K562 (cell line): Measurements from ENCODE around the gene SLC22A4. TPM values are rescaled to one million over a fixed set of nuclear protein-coding genes. Genes with fewer than 3 reads are reported as not detected.

Experiments
- BCOR ChIP-seq: fragments of 450-650 bp; IDR thresholded peaks from 2 replicates; pipeline ENCODE4 v1.6.1; 2016
- BRF1 ChIP-seq: IDR thresholded peaks from 3 replicates; pipeline ENCODE4 v1.6.1; 2011; ENCODE audit warnings: borderline replicate concordance, mild to moderate bottlenecking; ENCODE audit not compliant: insufficient read length; ENCODE audit errors: extremely low read depth
- CBX1 ChIP-seq: sonication (generic); IDR thresholded peaks from 2 replicates; pipeline ENCODE4 v1.6.1; 2016; ENCODE audit warnings: antibody characterized with exemption, low read depth, mild to moderate bottlenecking
- CREBBP ChIP-seq: IDR thresholded peaks from one replicate; pipeline ENCODE4 v1.6.1; 2012; ENCODE audit warnings: low read depth, mild to moderate bottlenecking, control low read depth, inconsistent platforms, low read length
- GABPB2 ChIP-seq: fragments of 250-450 bp; sonication (Bioruptor Pico); conservative IDR thresholded peaks from 2 replicates; pipeline ENCODE4 v1.5.1; 2021; ENCODE audit warnings: mild to moderate bottlenecking
- IRF2 ChIP-seq: sonication (generic); formaldehyde crosslinking; IDR thresholded peaks from 2 replicates; pipeline ENCODE4 v1.8.1; 2022; ENCODE audit warnings: mild to moderate bottlenecking, missing genetic modification reagents
- KDM4B ChIP-seq, 2 experiments: fragments of 450-650 bp in 1 of 2; sonication (generic) in 1 of 2; IDR thresholded peaks; 2 replicates each; pipeline ENCODE4 v1.6.1; 2016 to 2017; ENCODE audit warnings: borderline replicate concordance in 2 of 2, antibody characterized with exemption in 1 of 2, low read depth in 1 of 2, mild to moderate bottlenecking in 1 of 2
- KLF16 ChIP-seq: IDR thresholded peaks from 2 replicates; pipeline ENCODE4 v1.6.1; 2016; ENCODE audit warnings: antibody characterized with exemption
- LEF1 ChIP-seq: fragments of 450-650 bp; IDR thresholded peaks from 2 replicates; pipeline ENCODE4 v1.6.1; 2016; ENCODE audit warnings: mild to moderate bottlenecking
- MXI1 ChIP-seq: IDR thresholded peaks from 2 replicates; pipeline ENCODE4 v1.6.1; 2011; ENCODE audit warnings: low read depth, mild to moderate bottlenecking, improper control_type of control experiment, low read length
- NCOA2 ChIP-seq, 2 experiments: fragments of 450-650 bp; IDR thresholded peaks; 2 replicates each; pipeline ENCODE4 v1.6.1; 2018; ENCODE audit warnings: mild to moderate bottlenecking in 2 of 2, moderate library complexity in 1 of 2; ENCODE audit not compliant: partially characterized antibody in 2 of 2
- PHF21A ChIP-seq: fragments of 450-650 bp; IDR thresholded peaks from 2 replicates; pipeline ENCODE4 v1.6.1; 2017; ENCODE audit warnings: low read depth, borderline replicate concordance
- POLR2A ChIP-seq: fragments of 450-650 bp; conservative IDR thresholded peaks from 2 replicates; pipeline ENCODE4 v1.6.1; 2016
- POU5F1 ChIP-seq: fragments of 150-350 bp; IDR thresholded peaks from 2 replicates; pipeline ENCODE4 v1.6.1; 2014; ENCODE audit warnings: borderline replicate concordance, low read length, low read depth, mild to moderate bottlenecking; ENCODE audit not compliant: partially characterized antibody
- PRMT5 ChIP-seq: sonication (generic); formaldehyde crosslinking; IDR thresholded peaks from 2 replicates; pipeline ENCODE4 v1.5.0; 2020; ENCODE audit warnings: missing genetic modification reagents
- SIN3B ChIP-seq: fragments of 450-650 bp; IDR thresholded peaks from 2 replicates; pipeline ENCODE4 v1.6.1; 2017; ENCODE audit warnings: low read depth, mild to moderate bottlenecking, moderate library complexity
- SPI1 ChIP-seq: IDR thresholded peaks from 2 replicates; pipeline ENCODE4 v1.6.1; 2011; ENCODE audit warnings: low read depth, low read length, control low read depth, borderline replicate concordance
- TBL1XR1 ChIP-seq, 2 experiments: IDR thresholded peaks; 2 replicates each; pipeline ENCODE4 v1.6.1; 2012; ENCODE audit warnings: improper control_type of control experiment in 2 of 2, low read length in 2 of 2, mild to moderate bottlenecking in 1 of 2
- TCF7L2 ChIP-seq: fragments of 150-350 bp; IDR thresholded peaks from 2 replicates; pipeline ENCODE4 v1.6.1; 2016; ENCODE audit warnings: low read depth, mild to moderate bottlenecking, low read length, moderate library complexity
- YBX1 ChIP-seq: fragments of 450-650 bp; IDR thresholded peaks from 2 replicates; pipeline ENCODE4 v1.7.1; 2016; ENCODE audit warnings: mild to moderate bottlenecking
- ZNF184 ChIP-seq: sonication (generic); formaldehyde crosslinking; IDR thresholded peaks from 2 replicates; pipeline ENCODE4 v1.5.0; 2020; ENCODE audit warnings: missing genetic modification reagents
- ZNF253 ChIP-seq: fragments of 250-450 bp; sonication (Bioruptor Pico); conservative IDR thresholded peaks from 2 replicates; pipeline ENCODE4 v1.6.1; 2021; ENCODE audit warnings: mild to moderate bottlenecking
- ZNF274 ChIP-seq: IDR thresholded peaks from 2 replicates; pipeline ENCODE4 v1.6.1; 2011; ENCODE audit warnings: low read depth, mild to moderate bottlenecking, low read length, moderate library complexity, borderline replicate concordance
- ZNF311 ChIP-seq: fragments of 250-450 bp; sonication (Bioruptor Pico); IDR thresholded peaks from 2 replicates; pipeline ENCODE4 v1.4.0; 2020; ENCODE audit warnings: mild to moderate bottlenecking, moderate library complexity
- ZNF695 ChIP-seq: fragments of 450-650 bp; formaldehyde crosslinking; IDR thresholded peaks from 2 replicates; pipeline ENCODE4 v1.4.0; 2020; ENCODE audit warnings: mild to moderate bottlenecking, moderate library complexity
- ZNF766 ChIP-seq: fragments of 200-800 bp; sonication (Bioruptor generic); conservative IDR thresholded peaks from 2 replicates; pipeline ENCODE4 v1.6.1; 2016; ENCODE audit warnings: missing genetic modification characterization, missing compliant biosample characterization
- polyA plus RNA-seq, 8 experiments: library from polyadenylated mRNA; depleted of rRNA in 4 of 8; stranded (reverse) in 5 of 8; unstranded in 3 of 8; fragments of >200 nt; fragmentation: Nextera tagmentation in 2 of 8; fragmentation: Illumina TruSeq in 1 of 8; extraction: Ambion mirVana in 2 of 8; extraction: Trizol in 1 of 8; gene quantifications; 2 replicates each; pipeline versions ENCODE4 v1.2.1 to v1.2.3, GENCODE V29; 2011 to 2014; ENCODE audit warnings: inconsistent platforms in 1 of 8, missing spikeins in 1 of 8
- total RNA-seq, 7 experiments: library from RNA; depleted of rRNA in 6 of 7; stranded (reverse); fragments of >200 nt in 6 of 7; fragmentation: Illumina TruSeq in 2 of 7; extraction: Trizol in 2 of 7; gene quantifications; 2 replicates each; pipeline versions ENCODE4 v1.2.1 to v1.2.3, GENCODE V29; 2011 to 2021; ENCODE audit warnings: low replicate concordance in 1 of 7
- TF ChIP-seq, protein P1 (sequence below): IDR thresholded peaks from 2 replicates; pipeline ENCODE4 v1.6.1; 2016; ENCODE audit warnings: missing genetic modification characterization, missing compliant biosample characterization
- TF ChIP-seq, protein P2 (sequence below): sonication (generic); formaldehyde crosslinking; IDR thresholded peaks from 2 replicates; pipeline ENCODE4 v1.8.1; 2022; ENCODE audit warnings: missing genetic modification reagents
- TF ChIP-seq, protein P3 (sequence below): fragments of 450-650 bp; IDR thresholded peaks from one replicate; pipeline ENCODE4 v1.6.1; 2018; ENCODE audit warnings: mild to moderate bottlenecking, moderate library complexity; ENCODE audit not compliant: partially characterized antibody

The SLC22A4 gene
- total and polyA plus RNA-seq, 9 of the 15 experiments (the other 6 are each of a cell fraction or from before 2014, with no cell fraction given), result 2.7 to 9.5 (median 6.2) TPM

DNA sequence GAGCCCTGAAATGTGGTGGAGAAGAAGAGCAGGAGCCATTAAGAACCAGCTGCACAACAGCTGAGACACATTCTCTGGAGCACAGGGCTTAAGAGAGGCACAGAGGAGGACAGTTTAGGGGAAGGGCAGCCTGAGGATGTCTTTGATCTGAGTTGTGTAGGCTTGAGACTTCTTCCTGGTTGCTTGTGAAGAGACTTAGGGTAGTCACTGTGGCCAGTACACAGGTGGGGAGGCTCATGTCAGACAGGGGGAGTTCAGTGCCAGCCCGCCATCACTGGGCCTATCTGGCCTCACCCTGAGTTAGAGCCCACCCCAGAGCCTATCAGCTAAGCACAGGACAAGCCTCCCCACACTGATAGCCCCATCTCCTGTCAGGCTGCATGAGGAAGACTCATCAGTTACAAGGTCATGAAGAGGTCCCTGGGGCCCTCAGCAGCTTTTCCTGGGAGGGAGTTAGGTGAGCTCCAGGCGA lies 19.8 kb downstream of the SLC22A4 start (continued):
- TF ChIP-seq, protein P1, sequence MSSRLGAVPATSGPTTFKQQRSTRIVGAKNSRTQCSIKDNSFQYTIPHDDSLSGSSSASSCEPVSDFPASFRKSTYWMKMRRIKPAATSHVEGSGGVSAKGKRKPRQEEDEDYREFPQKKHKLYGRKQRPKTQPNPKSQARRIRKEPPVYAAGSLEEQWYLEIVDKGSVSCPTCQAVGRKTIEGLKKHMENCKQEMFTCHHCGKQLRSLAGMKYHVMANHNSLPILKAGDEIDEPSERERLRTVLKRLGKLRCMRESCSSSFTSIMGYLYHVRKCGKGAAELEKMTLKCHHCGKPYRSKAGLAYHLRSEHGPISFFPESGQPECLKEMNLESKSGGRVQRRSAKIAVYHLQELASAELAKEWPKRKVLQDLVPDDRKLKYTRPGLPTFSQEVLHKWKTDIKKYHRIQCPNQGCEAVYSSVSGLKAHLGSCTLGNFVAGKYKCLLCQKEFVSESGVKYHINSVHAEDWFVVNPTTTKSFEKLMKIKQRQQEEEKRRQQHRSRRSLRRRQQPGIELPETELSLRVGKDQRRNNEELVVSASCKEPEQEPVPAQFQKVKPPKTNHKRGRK, result no peak
- TF ChIP-seq YBX1, result no peak
- no peak for TF ChIP-seq SPI1
- no peak for TF ChIP-seq ZNF311 (CRISPR knock-in tag)
- TF ChIP-seq GABPB2 (CRISPR knock-in tag), result no peak
- peak in 1 of 2 experiments; percentile 56 for TF ChIP-seq NCOA2 (IDR thresholded peaks at IDR 0.05; ENCODE audit: partially characterized antibody in 2 of 2)
- TF ChIP-seq BCOR, result no peak
- TF ChIP-seq CBX1, result no peak
- TF ChIP-seq TBL1XR1 (IDR thresholded peaks at IDR 0.05; ENCODE audit: low read length in 2 of 2), result peak; percentile 77 to 81; a peak in 2 of 4 replicates
- no peak for TF ChIP-seq IRF2 (CRISPR knock-in tag)
- TF ChIP-seq KDM4B (IDR thresholded peaks at IDR 0.05; ENCODE audit: borderline replicate concordance in 2 of 2, low read depth in 1 of 2), result no peak
- no peak for TF ChIP-seq ZNF184 (CRISPR knock-in tag)
- TF ChIP-seq TCF7L2, result no peak
- no peak for TF ChIP-seq MXI1
- no peak for TF ChIP-seq ZNF253
- no peak for TF ChIP-seq BRF1
- peak; percentile 52; the same call in 1 of the 2 replicates for TF ChIP-seq POLR2A
- TF ChIP-seq POU5F1, result no peak
- TF ChIP-seq, protein P2, sequence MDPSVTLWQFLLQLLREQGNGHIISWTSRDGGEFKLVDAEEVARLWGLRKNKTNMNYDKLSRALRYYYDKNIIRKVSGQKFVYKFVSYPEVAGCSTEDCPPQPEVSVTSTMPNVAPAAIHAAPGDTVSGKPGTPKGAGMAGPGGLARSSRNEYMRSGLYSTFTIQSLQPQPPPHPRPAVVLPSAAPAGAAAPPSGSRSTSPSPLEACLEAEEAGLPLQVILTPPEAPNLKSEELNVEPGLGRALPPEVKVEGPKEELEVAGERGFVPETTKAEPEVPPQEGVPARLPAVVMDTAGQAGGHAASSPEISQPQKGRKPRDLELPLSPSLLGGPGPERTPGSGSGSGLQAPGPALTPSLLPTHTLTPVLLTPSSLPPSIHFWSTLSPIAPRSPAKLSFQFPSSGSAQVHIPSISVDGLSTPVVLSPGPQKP, result no peak
- TF ChIP-seq KLF16, result peak; percentile 92; the same call in 1 of the 2 replicates
- peak; percentile 54; the same call in 1 of the 2 replicates for TF ChIP-seq LEF1
- no peak for TF ChIP-seq PHF21A
- TF ChIP-seq CREBBP, result no peak
- TF ChIP-seq ZNF695, result no peak
- no peak for TF ChIP-seq ZNF274
- TF ChIP-seq SIN3B, result no peak
- TF ChIP-seq, protein P3, sequence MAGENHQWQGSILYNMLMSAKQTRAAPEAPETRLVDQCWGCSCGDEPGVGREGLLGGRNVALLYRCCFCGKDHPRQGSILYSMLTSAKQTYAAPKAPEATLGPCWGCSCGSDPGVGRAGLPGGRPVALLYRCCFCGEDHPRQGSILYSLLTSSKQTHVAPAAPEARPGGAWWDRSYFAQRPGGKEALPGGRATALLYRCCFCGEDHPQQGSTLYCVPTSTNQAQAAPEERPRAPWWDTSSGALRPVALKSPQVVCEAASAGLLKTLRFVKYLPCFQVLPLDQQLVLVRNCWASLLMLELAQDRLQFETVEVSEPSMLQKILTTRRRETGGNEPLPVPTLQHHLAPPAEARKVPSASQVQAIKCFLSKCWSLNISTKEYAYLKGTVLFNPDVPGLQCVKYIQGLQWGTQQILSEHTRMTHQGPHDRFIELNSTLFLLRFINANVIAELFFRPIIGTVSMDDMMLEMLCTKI, result no peak
- TF ChIP-seq ZNF766 (CRISPR knock-in tag), result no peak
- no peak for TF ChIP-seq PRMT5 (CRISPR knock-in tag)
